Measurements from ENCODE around the gene ELFN2. TPM values are rescaled to one million over a fixed set of nuclear protein-coding genes. Genes with fewer than 3 reads are reported as not detected.

ELFN2 gene
- total and polyA plus RNA-seq, 8 donors: 0.19 to 2.1 (median 1.1) TPM

- no peaks in the 10 kb centered on the region for H3K36me3 ChIP-seq
- ATAC-seq: no peak
- FAIRE-seq: no peak
- H3K4me3 ChIP-seq: no peak overlapping the region
- TF ChIP-seq, protein P1, sequence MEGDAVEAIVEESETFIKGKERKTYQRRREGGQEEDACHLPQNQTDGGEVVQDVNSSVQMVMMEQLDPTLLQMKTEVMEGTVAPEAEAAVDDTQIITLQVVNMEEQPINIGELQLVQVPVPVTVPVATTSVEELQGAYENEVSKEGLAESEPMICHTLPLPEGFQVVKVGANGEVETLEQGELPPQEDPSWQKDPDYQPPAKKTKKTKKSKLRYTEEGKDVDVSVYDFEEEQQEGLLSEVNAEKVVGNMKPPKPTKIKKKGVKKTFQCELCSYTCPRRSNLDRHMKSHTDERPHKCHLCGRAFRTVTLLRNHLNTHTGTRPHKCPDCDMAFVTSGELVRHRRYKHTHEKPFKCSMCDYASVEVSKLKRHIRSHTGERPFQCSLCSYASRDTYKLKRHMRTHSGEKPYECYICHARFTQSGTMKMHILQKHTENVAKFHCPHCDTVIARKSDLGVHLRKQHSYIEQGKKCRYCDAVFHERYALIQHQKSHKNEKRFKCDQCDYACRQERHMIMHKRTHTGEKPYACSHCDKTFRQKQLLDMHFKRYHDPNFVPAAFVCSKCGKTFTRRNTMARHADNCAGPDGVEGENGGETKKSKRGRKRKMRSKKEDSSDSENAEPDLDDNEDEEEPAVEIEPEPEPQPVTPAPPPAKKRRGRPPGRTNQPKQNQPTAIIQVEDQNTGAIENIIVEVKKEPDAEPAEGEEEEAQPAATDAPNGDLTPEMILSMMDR (IDR thresholded peaks at IDR 0.05): no peak
- DNase-seq: no peak
- H3K4me1 ChIP-seq: no peaks in the 10 kb centered on the region
- H3K27ac ChIP-seq: no peak overlapping the region
- no peaks in the 10 kb centered on the region for H3K9me3 ChIP-seq
- intact Hi-C loops (cut with DNase I): no loop called here
- no peaks in the 10 kb centered on the region for H3K27me3 ChIP-seq
- WGBS, 2 donors: 77 to 86% methylated on average over 32 to 33 of the region's 33 CpGs
Measured at GRCh38 chr22:37373451-37373850, 53.8 kb downstream of the ELFN2 start.

GRCh38 chr22:37371911-37372310, 55.4 kb downstream of the ELFN2 start:
- no peak overlapping the region for H3K27ac ChIP-seq
- ATAC-seq: no peak
- 52 to 54% methylated on average over 13 to 18 of the region's 18 CpGs for WGBS, 2 donors
- H3K36me3 ChIP-seq: no peaks in the 10 kb centered on the region
- no peaks in the 10 kb centered on the region for H3K9me3 ChIP-seq
- no peaks in the 10 kb centered on the region for H3K4me1 ChIP-seq
- DNase-seq: no peak
- no peak overlapping the region for H3K4me3 ChIP-seq
- intact Hi-C loops (cut with DNase I): no loop called here
- FAIRE-seq: no peak
- H3K27me3 ChIP-seq: no peaks in the 10 kb centered on the region
- TF ChIP-seq, protein P1 (IDR thresholded peaks at IDR 0.05): no peak

DNA sequence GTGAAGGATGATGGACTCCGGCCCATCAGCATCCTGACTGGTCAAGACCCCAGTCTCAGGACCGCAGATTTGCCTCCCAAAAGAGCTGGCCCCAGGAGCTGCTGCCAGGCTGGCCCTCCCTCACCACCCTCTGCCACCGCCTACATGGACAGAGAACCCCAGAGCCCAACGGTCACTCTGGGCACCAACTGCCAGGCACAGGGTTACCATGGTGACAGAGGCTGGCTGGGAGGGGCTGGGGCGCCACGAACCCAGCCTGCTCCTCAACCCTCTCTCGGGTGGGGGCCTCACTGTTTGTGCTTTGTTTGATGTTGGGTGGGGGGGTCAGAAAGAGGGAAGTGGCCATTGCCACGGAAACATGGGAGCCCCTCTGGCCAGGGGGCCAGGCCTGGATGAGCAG, 55.8 kb downstream of the ELFN2 start:
- peak in 2 of 4 donors; percentile 18 to 49 for ATAC-seq
- Histone ChIP-seq H3K27me3 (no peaks in the 10 kb centered on the region), H3K36me3 (no peaks in the 10 kb centered on the region), H3K27ac (no peak overlapping the region), H3K4me3 (no peak overlapping the region), H3K4me1 (no peaks in the 10 kb centered on the region), H3K9me3 (no peaks in the 10 kb centered on the region)
- WGBS, 2 donors: 37 to 40% methylated on average over 8 of the region's 8 CpGs
- no peak for DNase-seq
- TF ChIP-seq, protein P1 (IDR thresholded peaks at IDR 0.05): no peak
- intact Hi-C loops (cut with DNase I): no loop called here
- no peak for FAIRE-seq

DNA sequence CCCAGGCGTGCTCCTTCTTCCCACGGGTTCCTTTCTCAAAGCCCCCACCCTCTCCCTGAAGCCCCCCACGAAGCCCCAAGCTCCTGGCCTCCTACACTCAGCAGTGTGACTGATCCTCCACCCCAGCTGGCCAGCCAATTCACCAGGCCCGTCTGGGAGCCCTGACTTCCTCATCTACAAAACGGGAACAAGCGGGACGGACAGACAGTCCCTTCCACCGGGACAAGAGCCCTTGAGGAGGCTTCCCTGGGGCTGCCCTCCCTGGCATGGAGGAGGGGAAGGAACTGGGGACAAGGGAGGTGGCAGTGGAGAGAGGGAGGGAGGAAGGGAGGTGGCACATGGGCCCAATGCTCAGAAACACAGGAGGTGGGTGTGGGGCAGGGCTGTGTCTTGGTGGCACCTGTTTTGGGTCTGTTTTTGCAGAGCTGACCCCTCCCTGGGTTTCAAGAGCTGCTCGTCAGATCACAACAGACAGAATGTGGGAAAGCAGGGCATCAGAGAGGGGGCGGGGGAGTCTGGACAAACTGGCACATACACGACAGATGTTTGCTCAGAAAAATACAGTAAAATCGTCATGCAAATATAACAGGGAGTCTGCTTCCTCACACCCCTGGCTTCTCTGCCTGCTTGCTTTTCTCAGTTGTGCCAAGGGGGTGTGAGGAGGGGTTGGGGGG, 56.8 kb downstream of the ELFN2 start:
- WGBS, 2 donors: 55 to 59% methylated on average over 12 of the region's 12 CpGs

GRCh38 chr22:37369483-37369882, 57.8 kb downstream of the ELFN2 start:
- intact Hi-C loops (cut with DNase I): no loop called here
- Histone ChIP-seq H3K27ac (no peak overlapping the region), H3K4me3 (no peak overlapping the region), H3K4me1 (no peaks in the 10 kb centered on the region), H3K27me3 (no peaks in the 10 kb centered on the region), H3K9me3 (no peaks in the 10 kb centered on the region), H3K36me3 (no peaks in the 10 kb centered on the region)
- TF ChIP-seq, protein P1 (IDR thresholded peaks at IDR 0.05): no peak
- 74 to 78% methylated on average over 10 of the region's 10 CpGs for WGBS, 2 donors
- ATAC-seq (no peak), DNase-seq (no peak), FAIRE-seq (no peak)

More for the DNA sequence above, 56.8 kb downstream of the ELFN2 start:
- Histone ChIP-seq H3K36me3 (no peaks in the 10 kb centered on the region), H3K9me3 (no peaks in the 10 kb centered on the region), H3K27ac (no peak overlapping the region), H3K4me1 (no peaks in the 10 kb centered on the region), H3K4me3 (no peak overlapping the region), H3K27me3 (no peaks in the 10 kb centered on the region)
- ATAC-seq (peak in 2 of 4 donors; percentile 39 to 69), DNase-seq (no peak), FAIRE-seq (no peak)
- TF ChIP-seq, protein P1 (IDR thresholded peaks at IDR 0.05): no peak
- intact Hi-C loops (cut with DNase I): no loop called here

Data from pancreas (tissue), 10 donors.